HG03039 (cell line): ENCODE measurements around the gene L2HGDH.
"Not testable (repeated sequence)": the region's sequence is repeated elsewhere in the genome, so short reads cannot be mapped to it uniquely, and the experiment has no call there.

Experiments
- ATAC-seq: cut with Tn5 transposase; IDR thresholded peaks from one replicate; pipeline ENCODE4 v1.9.1; 2021; ENCODE audit warnings: mild to moderate bottlenecking, moderate library complexity; ENCODE audit not compliant: unreplicated experiment

The L2HGDH gene

GRCh38 chr14:50311972-50312733 is at the start of gene L2HGDH, which contains the start of gene DMAC2L:
TSS of gene L2HGDH (minus strand) at chr14:50312229. CDS start at chr14:50312150, 79 bp downstream.
TSS of gene DMAC2L (plus strand) at chr14:50312324. CDS start at chr14:50321488, 9,164 bp downstream.
- peak; percentile 95 for ATAC-seq

- no peak for ATAC-seq
Measured at GRCh38 chr14:50360851-50361250, 48.8 kb upstream of the L2HGDH start.

GRCh38 chr14:50360093-50360492 is 48.1 kb upstream of the L2HGDH start:
- ATAC-seq, result no peak

- ATAC-seq, result no peak
Measured at GRCh38 chr14:50359631-50360030, 47.6 kb upstream of the L2HGDH start.

- no peak for ATAC-seq
Measured at GRCh38 chr14:50357753-50358395, 45.8 kb upstream of the L2HGDH start.

- ATAC-seq, result no peak
Measured at GRCh38 chr14:50357124-50357523, 45.1 kb upstream of the L2HGDH start.

GRCh38 chr14:50356283-50356682 is 44.3 kb upstream of the L2HGDH start:
- ATAC-seq, result not testable (repeated sequence)

- no peak for ATAC-seq
Measured at GRCh38 chr14:50355692-50356091, 43.7 kb upstream of the L2HGDH start.

GRCh38 chr14:50354527-50354926 is 42.5 kb upstream of the L2HGDH start:
- ATAC-seq, result no peak

- ATAC-seq, result no peak
Measured at GRCh38 chr14:50353126-50353525, 41.1 kb upstream of the L2HGDH start.

- no peak for ATAC-seq
Measured at GRCh38 chr14:50352584-50352983, 40.6 kb upstream of the L2HGDH start.

- no peak for ATAC-seq
Measured at GRCh38 chr14:50350975-50351374, 38.9 kb upstream of the L2HGDH start.

GRCh38 chr14:50348933-50349332 is 36.9 kb upstream of the L2HGDH start:
- no peak for ATAC-seq

- ATAC-seq, result no peak
Measured at GRCh38 chr14:50347521-50347920, 35.5 kb upstream of the L2HGDH start.

- no peak for ATAC-seq
Measured at GRCh38 chr14:50345846-50346422, 33.9 kb upstream of the L2HGDH start.

- ATAC-seq, result no peak
Measured at GRCh38 chr14:50344876-50345563, 33.0 kb upstream of the L2HGDH start.

- peak; percentile 61 for ATAC-seq
Measured at GRCh38 chr14:50344116-50344775, 32.2 kb upstream of the L2HGDH start.

GRCh38 chr14:50343434-50343833 is 31.4 kb upstream of the L2HGDH start:
- no peak for ATAC-seq

GRCh38 chr14:50342221-50343078 is 30.4 kb upstream of the L2HGDH start:
- ATAC-seq, result no peak

GRCh38 chr14:50340963-50341362 is 28.9 kb upstream of the L2HGDH start:
- no peak for ATAC-seq
